HuH-7.5 (cell line): ENCODE data around the gene FRK.
"Not testable (repeated sequence)": the region's sequence is repeated elsewhere in the genome, so short reads cannot be mapped to it uniquely, and the experiment has no call there.

Experiments
- DNase-seq: peaks from one replicate; pipeline ENCODE4 v3.0.0; 2011; ENCODE audit warnings: low spot score

The FRK gene, protein sequence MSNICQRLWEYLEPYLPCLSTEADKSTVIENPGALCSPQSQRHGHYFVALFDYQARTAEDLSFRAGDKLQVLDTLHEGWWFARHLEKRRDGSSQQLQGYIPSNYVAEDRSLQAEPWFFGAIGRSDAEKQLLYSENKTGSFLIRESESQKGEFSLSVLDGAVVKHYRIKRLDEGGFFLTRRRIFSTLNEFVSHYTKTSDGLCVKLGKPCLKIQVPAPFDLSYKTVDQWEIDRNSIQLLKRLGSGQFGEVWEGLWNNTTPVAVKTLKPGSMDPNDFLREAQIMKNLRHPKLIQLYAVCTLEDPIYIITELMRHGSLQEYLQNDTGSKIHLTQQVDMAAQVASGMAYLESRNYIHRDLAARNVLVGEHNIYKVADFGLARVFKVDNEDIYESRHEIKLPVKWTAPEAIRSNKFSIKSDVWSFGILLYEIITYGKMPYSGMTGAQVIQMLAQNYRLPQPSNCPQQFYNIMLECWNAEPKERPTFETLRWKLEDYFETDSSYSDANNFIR

DNA sequence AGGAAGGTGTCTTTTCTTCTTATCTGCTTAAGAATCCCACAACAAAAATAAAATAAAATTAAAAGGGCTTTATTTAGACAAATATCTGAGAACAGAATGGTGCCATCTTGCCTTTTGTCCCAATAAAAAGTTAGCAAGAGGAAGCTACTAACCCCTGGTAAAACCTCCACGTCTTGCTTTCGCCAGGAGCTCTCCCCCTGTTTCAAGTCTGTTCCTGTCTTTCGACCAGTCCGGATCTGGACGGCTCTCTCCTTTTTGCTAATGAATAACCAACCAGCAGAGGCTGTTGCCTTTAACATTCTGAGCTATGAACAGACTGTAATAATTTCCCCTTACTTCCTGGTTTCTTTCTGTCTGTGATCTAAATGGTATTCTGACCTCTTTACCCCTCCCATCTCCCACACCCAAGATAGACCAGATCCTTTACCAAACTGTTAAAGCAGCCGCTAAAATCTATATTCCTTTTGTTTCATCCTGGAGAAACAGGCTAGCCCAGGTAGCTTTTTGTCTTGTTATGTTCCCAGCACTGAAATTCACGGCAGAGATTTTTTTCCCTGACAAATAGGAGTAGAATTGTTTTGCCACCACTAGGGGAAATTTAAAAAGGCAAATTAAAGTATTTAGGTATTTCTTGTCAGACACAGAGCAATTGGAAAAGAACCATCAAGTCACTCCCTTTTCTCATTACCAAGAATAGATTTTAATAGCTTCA, at the start of gene FRK:
Gene FRK, minus strand, starts transcription at position 320 of the 712 bp plus-strand sequence. CDS start 580 bp downstream, outside the sequence.
- no peak for DNase-seq

DNA sequence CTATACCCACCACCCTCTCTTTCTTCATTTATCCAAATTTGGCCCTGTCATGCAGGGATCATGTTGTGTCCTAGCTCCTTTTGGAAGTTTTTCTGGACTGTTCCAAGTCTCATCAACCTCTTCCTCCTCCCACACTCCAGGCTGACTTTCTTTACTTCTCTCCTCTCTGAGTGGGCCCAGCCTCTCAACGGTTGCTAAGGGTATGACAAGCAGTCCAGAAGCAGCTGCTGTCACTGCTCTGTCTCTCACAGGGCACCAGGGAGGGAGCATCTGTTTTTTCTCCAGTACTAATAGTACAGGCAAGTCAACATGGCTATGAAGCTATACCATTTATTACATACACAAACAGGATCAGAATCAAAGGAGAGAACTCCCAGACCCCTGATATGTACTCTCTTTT, 48.1 kb upstream of the FRK start:
- DNase-seq = no peak

DNA sequence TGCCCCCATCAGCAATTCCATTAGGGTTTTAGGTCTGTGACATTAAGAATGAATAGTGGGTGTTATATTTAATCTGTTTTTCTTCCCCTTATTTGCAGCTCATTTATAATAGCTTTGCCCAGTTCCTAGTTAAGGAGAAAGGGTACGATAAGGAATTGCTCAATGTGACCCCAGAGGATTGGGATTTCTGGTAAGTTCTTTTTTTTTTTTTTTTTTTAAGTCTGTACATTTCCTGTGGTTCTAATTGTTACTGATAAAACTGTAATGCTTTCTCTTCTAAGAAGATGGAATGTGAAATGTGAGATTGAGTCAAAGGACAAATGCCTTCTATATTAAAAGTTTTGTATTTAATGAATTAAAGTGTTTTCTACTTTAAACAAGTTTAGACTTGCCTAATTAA, 45.5 kb upstream of the FRK start:
- no peak for DNase-seq

DNA sequence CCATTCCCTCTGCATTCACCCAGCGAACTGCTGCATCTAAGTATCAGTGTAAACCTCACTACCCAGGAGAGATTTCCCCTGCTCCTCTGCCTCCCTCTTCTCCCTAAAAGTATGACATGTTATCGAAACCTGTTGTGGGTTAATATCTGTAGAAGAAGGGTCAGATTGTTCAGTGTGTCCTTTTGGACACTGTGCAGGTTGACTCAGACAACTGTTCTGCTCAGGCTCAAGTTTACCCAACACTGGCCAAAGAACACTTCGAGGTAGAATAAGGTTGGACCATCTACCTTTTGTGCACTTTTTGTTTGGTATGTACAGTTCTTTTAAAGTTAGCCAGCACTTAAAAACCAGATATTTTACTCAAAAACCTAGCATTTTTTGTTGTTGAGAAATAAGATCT, 44.6 kb upstream of the FRK start:
- DNase-seq = no peak

DNA sequence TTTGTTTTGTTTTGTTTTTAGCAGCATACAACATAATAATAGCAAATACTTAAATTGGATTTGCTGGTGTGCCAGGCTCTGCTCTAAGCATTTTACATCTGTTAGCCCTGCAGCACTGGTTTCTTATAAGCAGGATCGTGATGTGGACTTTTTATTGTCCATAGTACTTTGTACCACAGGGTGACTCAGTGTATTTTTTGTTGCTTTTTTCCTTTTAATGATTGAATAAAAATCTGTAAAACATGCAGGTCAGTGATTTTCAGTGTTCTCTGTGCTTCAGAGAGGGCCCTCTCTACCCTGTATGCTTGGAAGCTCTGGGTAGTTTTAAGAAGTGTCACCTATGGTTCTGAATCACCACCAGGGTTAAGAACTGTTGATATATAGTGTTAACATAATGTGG, 43.9 kb upstream of the FRK start:
- no peak for DNase-seq

DNA sequence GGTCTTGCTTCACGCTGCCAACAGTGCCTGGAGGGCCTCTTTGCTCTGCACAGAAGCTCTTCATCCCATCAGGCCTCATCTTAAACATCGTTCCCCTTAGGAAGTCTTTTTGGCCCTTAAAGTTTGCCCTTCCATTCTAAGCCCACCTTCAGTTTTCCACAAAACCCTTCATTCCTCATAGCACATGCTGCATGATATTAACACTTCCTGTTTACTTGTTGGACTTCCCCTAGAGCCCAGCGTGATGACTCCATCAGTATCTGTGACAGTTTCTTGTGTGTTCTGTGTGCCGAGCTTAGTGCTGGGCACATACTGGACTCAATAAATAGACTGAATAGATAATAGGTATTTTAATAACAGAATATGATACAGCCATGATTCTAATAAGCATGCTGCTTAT, 42.2 kb upstream of the FRK start:
- no peak for DNase-seq

DNA sequence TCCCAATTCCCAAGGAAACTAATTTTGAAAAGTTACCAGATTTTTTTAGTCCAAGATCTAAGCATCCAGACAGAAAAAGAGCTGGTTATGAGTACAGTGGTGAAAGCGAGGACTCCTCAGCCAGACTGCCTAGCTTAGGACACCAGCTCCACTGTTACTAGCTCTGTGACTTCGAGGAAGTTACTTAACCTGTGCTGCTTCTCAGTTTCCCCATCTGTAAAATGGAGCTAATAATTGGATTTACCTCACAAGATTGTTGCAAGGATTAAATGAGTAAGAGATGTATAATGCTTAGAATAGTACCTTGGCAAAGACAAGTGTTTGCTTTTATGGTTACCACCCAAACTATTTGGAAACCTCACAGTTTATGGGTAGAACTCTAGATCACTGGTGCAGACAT, 41.1 kb upstream of the FRK start:
- DNase-seq = no peak

DNA sequence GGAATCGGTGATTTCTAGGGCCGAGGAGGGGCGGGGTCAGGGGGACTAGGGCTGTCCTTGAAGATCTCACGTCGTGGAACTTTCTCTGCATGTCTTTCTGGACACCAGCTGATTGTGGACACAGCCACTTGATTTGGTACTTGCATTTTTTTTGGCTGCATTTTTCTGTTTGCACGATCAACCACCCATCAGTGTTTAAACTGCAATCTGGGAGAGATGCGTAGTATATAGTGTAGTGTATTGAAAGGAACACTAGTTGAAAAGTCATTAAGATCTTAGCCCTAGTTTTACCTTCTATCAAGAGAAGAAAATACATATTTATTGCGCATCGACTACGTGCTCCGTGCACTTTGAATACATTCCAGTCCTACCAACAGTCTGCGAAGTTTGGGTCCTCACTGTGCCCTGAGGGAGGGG, 40.6 kb upstream of the FRK start:
- DNase-seq = no peak

DNA sequence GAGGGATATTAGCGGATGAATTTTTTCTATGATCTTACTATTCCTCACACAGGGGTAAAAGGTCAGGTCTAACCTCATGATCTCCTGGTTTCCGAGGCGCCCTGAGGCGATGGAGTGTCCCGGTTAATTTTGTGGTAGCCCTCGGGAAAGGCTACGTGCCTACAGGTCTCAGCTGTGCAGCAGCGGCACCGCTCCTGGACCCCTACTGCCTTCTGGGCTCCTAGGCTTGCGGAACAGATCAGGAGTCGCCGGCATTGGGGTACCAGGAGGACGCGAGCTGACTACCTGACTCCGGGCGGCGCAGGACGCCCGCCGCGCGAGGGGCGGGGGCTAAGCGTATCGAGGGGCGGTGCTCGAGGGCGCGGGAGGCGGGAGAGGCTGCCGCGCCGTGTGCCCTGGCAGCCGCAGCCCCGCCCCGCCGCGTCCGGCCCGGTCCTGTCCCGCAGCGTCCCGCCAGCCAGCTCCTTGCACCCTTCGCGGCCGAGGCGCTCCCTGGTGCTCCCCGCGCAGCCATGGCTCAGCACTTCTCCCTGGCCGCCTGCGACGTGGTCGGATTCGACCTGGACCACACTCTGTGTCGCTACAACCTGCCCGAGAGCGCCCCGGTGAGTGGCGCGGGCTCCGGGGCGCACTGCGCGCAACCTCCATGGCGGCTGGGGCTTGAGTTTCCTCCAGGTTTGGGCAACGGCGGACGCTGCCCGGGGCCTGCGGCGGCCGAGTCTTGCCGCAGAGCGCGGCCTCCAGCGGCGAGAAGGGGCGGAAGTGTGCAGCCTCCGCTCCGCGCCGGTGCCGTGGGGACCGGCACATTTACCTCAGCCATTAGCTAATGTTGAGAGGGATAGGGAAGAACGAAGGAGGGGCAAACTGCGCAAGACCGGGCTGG, 40.0 kb upstream of the FRK start, which contains the start of gene NT5DC1:
Gene NT5DC1, plus strand, starts transcription at position 435 of the 883 bp plus-strand sequence. Its CDS starts 78 bp downstream, at position 513.
- peak; percentile 78 for DNase-seq

DNA sequence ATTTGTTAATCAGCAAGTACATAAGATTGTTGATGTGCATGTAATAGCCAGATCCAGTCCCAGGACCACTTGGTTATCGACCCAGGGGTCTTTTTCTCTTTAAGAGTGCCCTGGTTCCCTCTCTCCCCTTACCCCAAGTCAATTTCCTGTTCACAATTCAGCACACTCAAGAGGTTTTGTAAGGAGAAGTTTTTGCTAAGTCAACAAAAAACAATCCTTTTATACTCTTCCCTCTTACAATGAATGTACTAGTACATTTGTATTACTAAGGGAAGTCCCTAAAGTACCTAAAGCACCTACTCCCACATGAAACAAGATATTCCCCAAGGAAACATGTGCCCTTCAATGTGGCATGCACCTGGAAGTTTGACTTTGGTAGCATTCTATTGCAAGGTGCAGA, 38.3 kb upstream of the FRK start:
- no peak for DNase-seq

DNA sequence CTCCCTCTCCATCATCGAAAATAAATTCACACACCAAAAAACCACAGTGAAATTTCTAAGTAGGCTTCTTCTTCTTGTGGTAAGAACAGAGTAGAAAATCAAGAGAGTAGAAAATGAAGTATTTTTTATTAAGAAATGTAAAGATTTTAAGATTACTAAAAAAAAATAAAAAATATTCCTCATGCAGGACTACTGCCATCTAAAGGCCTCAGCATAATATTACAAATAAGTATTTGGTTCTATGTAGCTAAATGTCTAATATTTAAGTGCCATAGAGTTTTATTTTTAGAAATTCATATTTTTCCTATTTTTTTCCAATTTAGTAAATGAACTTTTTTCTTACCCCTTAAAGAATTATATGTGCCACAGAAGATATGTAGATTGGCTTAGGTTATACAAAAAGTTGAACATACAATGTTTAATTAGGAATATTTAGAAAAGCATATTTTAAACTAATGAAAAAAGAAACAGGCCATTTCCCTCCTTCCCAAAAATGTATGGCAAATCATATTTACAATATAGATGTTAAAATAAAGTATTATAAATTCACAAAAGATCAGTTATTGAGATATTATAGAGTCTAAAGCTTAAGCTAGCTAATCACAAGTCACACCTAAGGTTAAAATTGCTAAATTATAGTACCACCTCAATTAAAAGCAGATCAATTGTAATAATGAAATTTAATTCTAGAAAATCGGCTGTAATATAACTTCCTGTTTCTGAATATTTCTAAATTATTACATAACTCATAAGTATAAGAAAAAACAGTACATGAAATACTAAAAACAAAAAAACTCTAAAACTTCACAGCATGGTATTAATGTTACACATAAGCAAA, 36.5 kb upstream of the FRK start:
- DNase-seq = no peak

DNA sequence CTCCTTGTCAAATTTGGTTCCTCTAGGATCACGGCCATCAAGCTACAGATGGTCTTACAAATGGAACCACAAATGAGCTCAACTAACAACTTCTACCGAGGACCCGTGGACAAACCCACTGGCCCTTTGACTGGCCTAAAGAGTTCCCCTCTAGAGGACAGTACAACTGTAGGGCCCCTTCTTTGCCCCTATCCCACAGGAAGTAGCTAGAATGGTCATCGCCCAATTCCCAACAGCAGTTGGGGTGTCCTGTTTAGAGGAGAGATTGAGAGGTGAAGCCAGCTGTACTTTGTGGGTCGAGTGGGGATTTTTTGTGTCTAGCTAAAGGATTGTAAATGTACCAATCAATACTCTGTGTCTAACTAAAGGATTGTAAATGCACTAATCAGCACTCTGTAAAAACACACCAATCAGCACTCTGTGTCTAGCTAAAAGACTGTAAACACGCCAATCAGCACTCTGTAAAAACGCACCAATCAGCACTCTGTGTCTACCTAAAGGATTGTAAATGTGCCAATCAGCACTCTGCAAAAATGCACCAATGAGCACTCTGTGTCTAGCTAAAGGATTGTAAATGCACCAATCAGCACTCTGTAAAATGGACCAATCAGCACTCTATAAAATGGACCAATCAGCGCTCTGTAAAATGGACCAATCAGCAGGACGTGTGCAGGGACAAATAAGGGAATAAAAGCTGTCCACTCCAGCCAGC, 35.5 kb upstream of the FRK start:
- DNase-seq = not testable (repeated sequence)

DNA sequence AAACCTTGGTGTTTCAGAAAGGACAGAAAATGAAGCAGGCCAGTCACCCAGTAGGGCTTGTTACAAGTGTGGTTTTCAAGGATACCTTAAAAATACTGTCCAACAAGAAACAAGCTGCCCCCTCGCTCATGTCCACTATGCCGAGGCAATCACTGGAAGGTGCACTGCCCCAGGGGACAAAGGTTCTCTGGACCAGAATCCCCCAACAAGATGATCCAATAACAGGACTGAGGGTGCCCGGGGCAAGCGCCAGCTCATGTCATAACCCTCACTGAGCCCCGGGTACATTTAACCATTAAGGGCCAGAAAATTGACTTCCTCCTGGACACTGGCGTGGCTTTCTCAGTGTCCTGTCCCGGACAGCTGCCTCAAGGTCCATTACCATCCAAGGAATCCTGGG, 33.4 kb upstream of the FRK start:
- no peak for DNase-seq

DNA sequence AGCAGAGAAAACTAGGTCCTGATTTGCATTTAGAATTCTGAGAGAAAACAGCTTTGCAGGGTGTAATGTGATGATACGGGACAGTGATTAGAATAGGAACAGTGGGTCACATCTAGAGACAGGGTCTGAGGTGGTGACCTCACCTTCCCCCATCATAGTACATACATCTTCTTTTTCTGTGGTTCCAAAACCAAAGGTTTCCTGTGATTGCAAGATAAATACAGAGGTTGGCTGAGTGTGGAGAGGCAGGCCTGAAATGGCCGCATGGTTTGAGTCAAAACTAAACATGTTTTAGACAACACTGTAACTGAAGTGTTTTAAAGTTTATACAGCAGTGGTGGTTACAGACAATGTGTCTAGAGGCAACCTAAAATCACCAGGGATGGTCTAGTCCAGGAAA, 29.6 kb upstream of the FRK start:
- DNase-seq = no peak

DNA sequence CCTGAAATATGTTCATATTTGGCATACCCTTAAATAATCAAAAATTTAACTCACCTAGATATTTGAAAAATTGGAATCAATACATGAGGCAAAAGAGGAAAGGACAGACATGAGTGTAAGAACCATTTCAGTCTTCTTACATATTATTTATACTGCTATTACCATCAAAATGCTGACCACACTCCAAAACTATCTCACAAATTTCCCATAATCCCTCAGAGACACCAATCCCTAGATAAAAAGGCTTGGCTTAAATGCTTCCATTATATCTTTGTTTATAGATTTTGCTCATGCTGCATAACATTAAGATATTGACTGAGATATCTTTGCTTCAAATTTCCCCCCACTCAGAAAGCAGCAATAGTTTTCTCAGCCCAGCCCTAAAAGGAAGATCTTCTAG, 28.3 kb upstream of the FRK start:
- DNase-seq = no peak

DNA sequence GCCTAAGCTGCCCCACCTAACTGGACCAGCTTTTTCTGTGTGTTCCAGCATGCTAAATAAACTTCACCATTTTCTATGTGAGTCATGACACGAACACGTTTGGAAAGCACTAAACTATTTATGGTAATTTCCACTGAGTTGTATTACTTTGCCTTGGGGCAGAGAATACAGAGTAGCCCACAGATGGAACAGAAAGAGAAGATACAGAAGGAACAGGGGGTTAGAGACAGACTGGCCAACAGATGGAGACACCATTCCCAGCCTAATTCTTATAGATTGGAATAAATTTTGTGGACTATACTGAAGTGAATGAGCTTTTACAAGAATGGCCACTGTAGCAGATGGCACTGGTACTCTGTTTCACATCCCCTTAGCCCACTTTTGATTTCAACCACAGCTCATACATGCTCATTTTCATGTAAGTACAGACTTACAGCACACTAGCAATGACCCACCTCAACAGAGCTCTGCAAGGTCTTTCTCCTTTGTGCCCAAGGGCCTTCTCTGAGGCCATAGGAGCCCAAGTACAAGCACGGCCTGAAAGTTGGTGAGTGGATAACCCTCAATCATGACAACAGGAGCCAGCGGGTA, 26.8 kb upstream of the FRK start:
- no peak for DNase-seq

DNA sequence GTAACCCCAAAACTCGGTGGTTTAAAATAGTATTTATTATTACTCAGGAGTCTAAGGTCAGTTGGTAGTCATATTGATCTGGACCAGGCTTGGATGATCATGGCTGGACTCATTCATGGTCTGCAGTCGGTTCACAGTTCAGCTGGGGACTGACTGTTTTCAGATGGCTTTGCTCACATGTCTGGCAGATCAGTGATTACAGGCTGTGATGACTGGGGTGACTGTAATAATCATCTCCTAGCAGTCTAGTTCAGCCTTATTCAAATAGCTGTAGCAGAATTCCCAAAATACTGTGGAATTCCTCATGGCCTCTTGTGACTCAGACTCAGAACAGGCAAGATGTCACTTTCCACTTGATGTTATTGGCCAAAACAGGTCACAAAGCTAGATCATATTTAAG, 23.6 kb upstream of the FRK start:
- DNase-seq = no peak

DNA sequence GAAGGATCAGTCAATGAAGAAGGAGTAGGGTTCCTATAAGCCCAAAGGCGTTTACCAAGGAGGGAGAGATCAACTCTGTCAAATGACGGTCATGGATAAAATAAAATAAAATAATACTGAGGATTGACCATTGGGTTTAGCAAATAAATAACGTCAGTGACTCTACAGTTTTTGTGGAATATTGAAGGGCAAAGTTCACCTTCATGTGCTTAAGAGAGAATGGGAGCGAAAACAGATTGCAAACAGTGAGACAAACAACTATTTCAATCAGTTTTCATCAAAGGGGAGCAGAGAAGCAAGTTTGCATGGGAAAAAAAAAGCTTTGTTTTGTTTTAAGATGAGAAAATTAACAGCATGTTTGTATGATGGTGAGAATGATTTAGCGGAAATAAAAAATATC, 22.4 kb upstream of the FRK start:
- no peak for DNase-seq

DNA sequence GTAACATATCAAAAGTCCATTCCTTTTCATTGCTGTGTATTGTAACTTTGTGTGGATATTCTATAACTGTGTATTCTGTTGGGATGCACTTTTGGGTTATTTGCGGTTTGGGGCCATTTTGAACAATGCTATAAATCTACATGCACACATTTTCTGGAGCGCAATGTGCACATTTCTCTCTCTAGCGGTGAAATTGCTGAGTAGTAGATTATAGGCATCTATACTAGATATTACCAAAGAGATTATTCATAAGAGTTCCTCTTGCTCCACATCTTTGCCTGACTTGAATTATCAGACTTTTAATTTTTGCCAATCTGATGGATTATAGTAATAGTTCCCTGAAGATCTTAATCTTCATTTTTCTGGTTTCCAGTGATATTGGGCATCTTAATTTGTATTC, 18.3 kb upstream of the FRK start:
- no peak for DNase-seq

DNA sequence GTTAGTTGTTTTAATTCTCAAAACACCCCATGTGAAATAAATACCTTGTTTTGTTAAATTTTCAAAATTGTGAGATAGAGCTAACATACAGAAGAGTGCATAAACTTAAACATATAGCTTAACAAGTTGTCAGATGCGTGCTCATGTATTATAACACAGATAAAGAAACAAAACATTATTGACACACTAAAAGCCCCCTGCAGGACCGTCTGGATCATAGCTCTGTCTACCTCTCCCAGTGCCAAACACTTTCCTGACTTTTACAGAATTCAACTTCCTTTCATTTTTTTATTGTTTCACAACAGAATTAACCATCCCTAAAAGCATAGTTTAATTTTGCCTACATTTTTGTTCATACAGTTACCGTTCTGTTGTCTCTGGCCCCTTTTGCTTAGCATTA, 17.8 kb upstream of the FRK start:
- DNase-seq = no peak
